Activated CD4-positive, CD25-positive, alpha-beta regulatory T cell treated with anti-CD3 and anti-CD28 coated beads, Interleukin-2, amount 50 U/mL, for 72 hours (primary cell): ENCODE measurements around the gene SMAD3.
A peak's percentile ranks its signal among the peaks of the same experiment; 100 is the strongest.
"Not testable (repeated sequence)": the region's sequence is repeated elsewhere in the genome, so short reads cannot be mapped to it uniquely, and the experiment has no call there.

Experiments used
- DNase-seq: peaks from one replicate; pipeline ENCODE4 v3.0.0; 2021

Gene SMAD3

GRCh38 chr15:67063689-67064606 lies 1.5 kb upstream of the SMAD3 start:
- no peak for DNase-seq

GRCh38 chr15:67064607-67065530 lies 533 bp upstream of the SMAD3 start:
- DNase-seq = peak; percentile 50

GRCh38 chr15:67066041-67066958 lies 898 bp downstream of the SMAD3 start:
- peak; percentile 42 for DNase-seq

- no peak for DNase-seq
These were observed 1.8 kb downstream of the SMAD3 start for GRCh38 chr15:67066959-67067853.

DNA sequence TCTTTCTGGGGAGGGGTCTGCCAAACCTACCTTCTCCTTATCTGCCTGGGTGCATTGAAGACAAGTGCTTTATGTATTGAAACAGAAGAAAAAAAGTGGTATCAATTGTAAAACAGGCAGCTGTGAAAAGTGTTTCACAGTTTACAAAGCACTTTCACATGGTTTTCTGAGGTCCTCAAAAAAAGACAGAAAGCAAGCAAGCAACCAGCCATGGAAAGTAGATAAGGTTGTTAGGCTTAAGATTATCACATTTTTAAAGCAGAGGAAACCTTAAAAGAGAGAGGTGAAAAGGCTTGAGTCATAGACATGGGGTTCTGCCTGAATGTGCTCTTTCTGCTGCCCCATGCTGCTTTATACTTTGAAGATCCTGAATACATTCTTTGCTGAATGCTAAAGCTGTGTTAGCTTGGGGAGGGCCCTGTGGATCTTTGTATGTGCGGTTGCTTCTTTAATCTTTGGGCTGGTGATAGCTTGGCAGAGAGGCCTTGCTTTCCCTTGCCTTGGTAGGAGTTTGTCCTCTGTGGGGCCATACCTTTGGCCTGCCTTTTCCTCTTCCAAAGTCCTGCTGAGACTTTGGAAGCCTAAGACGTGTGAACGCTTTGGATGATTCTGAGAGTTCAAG lies 2.6 kb downstream of the SMAD3 start:
- no peak for DNase-seq

- DNase-seq = no peak
These were observed 3.5 kb downstream of the SMAD3 start for GRCh38 chr15:67068710-67069400.

GRCh38 chr15:67070150-67070549 lies 4.7 kb downstream of the SMAD3 start:
- no peak for DNase-seq

DNA sequence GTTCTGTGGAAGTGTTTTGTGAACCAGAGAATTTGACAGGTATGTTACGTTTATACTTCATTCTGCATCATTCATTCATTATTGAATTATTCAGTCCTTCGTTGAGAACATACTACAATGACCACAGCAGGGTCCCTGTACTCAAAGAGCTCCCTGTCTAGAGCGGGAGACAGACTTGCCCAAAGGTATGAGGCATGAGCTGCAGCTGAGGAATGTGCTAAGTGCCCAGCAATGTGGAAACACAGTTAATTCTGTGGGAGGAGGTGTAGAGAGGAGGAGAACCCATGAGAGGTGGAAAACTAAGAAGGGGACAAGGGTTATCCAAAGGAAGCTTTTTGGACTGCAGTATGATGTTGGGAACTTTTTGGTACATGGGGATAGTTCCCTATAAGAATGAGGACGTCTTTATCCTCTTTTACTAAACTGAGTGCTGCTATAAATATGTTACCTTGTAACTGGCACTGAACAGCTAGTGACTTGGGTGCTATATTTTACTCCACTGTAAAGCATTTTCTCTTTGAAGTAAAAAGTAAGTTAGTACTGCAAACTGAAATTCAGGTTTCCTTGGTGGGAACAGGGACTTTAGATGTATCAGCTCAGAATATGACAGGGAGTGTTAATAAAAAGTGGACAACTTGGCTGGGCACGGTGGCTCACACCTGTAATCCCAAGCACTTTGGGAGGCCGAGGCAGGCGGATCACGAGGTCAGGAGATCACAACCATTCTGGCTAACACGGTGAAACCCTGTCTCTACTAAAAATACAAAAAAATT lies 5.7 kb downstream of the SMAD3 start:
- DNase-seq = no peak

- no peak for DNase-seq
These were observed 7.0 kb downstream of the SMAD3 start for GRCh38 chr15:67072442-67072841.

DNA sequence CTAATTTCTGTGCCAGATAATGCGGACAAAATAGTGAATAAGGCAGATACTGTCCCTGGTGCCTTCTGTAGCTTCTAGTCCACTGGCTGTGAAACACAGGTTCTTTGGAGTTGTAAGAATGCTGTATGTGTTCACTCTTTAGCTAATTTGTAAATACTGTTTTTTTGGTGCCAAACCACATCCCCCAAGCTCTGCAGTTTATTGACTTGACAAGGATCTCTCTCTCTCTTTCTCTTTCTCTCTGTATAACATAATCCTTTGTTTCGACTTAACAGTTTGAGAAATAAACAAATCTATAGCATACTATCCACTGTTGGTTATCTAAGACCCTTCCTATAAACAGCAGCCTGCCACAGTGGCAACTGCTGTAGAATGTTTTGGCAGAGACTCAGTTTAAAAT lies 7.6 kb downstream of the SMAD3 start:
- no peak for DNase-seq

DNA sequence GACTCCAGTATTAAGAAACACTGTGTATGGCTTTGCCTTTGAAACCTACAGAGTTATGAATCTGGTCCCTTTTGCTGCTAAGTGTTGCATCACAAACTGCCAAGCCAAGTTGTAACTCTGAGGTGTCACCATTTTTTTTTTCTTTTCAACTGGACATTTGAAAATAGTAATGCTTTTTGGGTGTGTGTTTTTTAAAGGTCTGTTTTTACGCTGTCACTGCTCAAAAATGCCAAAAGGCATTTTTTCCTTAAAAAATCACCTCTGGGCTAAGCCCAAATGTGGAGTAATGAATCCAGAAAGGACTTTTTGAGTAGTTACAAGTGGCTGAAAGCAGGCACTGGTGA lies 9.5 kb downstream of the SMAD3 start:
- DNase-seq = no peak

DNA sequence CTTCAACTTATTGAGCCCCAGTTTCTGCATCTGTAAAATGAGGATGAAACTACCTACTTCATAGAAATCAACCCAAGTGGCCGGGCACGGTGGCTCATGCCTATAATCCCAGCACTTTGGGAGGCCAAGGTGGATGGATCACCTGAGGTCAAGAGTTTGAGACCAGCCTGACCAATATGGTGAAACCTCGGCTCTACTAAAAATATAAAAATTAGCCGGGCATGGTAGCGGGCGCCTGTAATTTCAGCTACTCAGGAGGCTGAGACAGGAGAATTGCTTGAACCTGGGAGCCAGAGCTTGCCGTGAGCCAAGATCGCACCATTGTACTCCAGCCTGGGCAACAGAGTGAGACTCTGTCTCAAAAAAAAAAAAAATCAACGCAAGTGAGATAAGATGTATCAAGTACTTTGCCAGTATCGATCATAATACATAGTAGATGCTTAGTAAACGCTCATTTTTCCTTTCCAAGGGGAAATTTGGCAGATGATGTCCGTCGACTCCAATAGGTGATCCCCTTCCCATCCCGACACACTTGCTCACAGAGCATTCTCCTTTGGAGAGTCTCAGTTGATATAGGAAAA lies 10.2 kb downstream of the SMAD3 start:
- not testable (repeated sequence) for DNase-seq

- DNase-seq = no peak
These were observed 10.9 kb downstream of the SMAD3 start for GRCh38 chr15:67076147-67076843.

GRCh38 chr15:67077641-67078215 lies 12.3 kb downstream of the SMAD3 start:
- DNase-seq = no peak

GRCh38 chr15:67079361-67079760 lies 14.0 kb downstream of the SMAD3 start:
- DNase-seq = no peak

- no peak for DNase-seq
These were observed 14.9 kb downstream of the SMAD3 start for GRCh38 chr15:67080118-67080899.

DNA sequence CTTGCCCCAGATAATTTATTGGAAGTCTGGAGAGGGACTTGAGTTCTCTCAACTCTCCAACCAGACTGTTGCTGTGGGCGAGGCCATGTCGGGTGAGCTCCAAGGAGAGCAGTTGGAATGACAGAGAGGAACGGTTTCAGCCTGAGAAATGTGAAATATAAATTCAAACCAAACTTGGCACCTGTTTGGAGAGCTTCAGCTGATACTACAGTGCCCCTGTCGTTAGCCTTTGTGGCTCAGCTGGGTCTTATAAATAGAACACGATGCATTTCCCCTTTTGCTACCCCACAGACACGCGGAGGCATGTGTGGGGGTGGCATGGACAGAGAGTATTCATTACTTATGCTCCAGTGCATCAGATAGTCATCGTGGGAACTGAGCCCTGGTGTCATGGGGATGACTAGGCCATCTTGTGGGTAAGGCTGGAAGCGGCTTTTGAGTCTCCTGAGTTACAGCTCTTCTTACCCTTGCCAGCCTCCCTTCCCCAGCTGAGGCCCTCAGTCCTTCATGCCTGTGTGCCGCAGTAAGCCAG lies 15.6 kb downstream of the SMAD3 start:
- peak; percentile 56 for DNase-seq
